HCT116 (cell line): Measurements from ENCODE around the gene PANK4.

Experiments used
- SP1 ChIP-seq: IDR thresholded peaks from 2 replicates; pipeline ENCODE4 v1.6.1; 2012; ENCODE audit warnings: low read depth
- TF ChIP-seq, protein P1 (sequence below), 3 experiments: fragments of 200-600 bp in 1 of 3; sonication (generic) in 1 of 3; IDR thresholded peaks in 2 of 3; conservative IDR thresholded peaks in 1 of 3; 2 replicates each; pipeline ENCODE4 v1.5.1; 2012 to 2017; ENCODE audit warnings: low read depth in 2 of 3, low read length in 2 of 3, antibody characterized with exemption in 1 of 3, borderline replicate concordance in 1 of 3, control low read depth in 1 of 3, mild to moderate bottlenecking in 1 of 3, mixed read lengths in 1 of 3, mixed run types in 1 of 3, moderate library complexity in 1 of 3; ENCODE audit not compliant: insufficient read depth in 1 of 3

DNA sequence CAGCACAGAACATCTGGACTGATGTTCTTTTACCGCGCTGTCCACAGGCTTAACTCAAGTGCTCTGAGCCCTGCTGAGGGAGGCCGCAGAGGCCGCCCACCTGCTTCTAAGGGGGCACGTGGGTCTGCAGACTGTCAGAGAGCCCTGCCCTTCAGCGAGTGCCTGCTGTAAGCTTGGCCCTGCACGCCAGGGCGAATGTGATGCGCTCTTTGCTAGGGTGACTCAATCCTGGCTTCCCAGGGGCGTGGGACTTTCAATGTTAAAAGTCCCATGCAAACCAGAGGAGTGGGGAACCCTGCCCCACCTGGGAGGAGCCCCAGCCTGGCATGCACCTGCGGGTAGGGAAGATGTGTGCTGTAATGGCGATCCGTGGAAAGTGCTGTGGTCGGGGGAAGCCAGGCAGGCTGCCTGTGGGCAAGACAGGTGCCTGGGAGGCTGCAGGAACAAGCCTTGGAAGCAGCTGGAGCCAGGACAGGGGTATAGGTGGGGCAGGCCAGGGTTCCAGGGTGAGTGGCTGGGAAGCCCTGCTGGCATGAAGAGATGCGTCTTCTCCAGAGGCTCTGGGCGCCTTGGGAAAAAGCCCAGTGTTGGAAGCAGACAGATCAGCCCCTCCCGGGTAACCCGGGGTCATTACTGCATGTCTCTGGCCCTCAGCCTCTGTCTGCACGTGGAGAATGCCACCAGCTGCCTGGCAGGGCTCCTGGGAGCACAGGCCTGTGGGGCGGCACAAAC, 594 bp upstream of the PANK4 start:
- TF ChIP-seq, protein P1, sequence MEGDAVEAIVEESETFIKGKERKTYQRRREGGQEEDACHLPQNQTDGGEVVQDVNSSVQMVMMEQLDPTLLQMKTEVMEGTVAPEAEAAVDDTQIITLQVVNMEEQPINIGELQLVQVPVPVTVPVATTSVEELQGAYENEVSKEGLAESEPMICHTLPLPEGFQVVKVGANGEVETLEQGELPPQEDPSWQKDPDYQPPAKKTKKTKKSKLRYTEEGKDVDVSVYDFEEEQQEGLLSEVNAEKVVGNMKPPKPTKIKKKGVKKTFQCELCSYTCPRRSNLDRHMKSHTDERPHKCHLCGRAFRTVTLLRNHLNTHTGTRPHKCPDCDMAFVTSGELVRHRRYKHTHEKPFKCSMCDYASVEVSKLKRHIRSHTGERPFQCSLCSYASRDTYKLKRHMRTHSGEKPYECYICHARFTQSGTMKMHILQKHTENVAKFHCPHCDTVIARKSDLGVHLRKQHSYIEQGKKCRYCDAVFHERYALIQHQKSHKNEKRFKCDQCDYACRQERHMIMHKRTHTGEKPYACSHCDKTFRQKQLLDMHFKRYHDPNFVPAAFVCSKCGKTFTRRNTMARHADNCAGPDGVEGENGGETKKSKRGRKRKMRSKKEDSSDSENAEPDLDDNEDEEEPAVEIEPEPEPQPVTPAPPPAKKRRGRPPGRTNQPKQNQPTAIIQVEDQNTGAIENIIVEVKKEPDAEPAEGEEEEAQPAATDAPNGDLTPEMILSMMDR (IDR thresholded peaks at IDR 0.05 in 2 of 3, conservative IDR thresholded peaks at IDR 0.05 in 1 of 3; ENCODE audit: borderline replicate concordance in 1 of 3, insufficient read depth in 1 of 3, low read depth in 2 of 3, low read length in 2 of 3), result no peak
- TF ChIP-seq SP1, result no peak
